HepG2 (cell line): ENCODE results near the gene ZSCAN2. TPM values are rescaled to one million over a fixed set of nuclear protein-coding genes. Genes with fewer than 3 reads are reported as not detected.

Experiments used
- DMAP1 ChIP-seq: IDR thresholded peaks from 2 replicates; pipeline ENCODE4 v1.6.1; 2016
- FOXA1 ChIP-seq, 2 experiments: fragments of 450-650 bp in 1 of 2; sonication (generic) in 1 of 2; formaldehyde crosslinking in 1 of 2; IDR thresholded peaks; 2 replicates each; pipeline versions ENCODE4 v1.4.0 to v1.6.1; 2016 to 2020; ENCODE audit warnings: missing genetic modification reagents in 1 of 2
- HOXD1 ChIP-seq: sonication (generic); formaldehyde crosslinking; IDR thresholded peaks from 2 replicates; pipeline ENCODE4 v1.5.0; 2020; ENCODE audit warnings: missing genetic modification reagents
- KLF11 ChIP-seq: IDR thresholded peaks from 2 replicates; pipeline ENCODE4 v1.6.1; 2016; ENCODE audit warnings: missing compliant biosample characterization
- MXD4 ChIP-seq: IDR thresholded peaks from 2 replicates; pipeline ENCODE4 v1.6.1; 2016; ENCODE audit warnings: mild to moderate bottlenecking, missing biosample characterization, missing genetic modification reagents
- MXI1 ChIP-seq: IDR thresholded peaks from 3 replicates; pipeline ENCODE4 v1.6.1; 2012; ENCODE audit warnings: low read depth, low read length, inconsistent platforms, borderline replicate concordance
- MYNN ChIP-seq: sonication (generic); formaldehyde crosslinking; IDR thresholded peaks from 2 replicates; pipeline ENCODE4 v1.4.0; 2020; ENCODE audit warnings: mild to moderate bottlenecking, low read depth, missing genetic modification reagents
- SIN3A ChIP-seq: IDR thresholded peaks from 2 replicates; pipeline ENCODE4 v1.6.1; 2011; ENCODE audit warnings: low read depth, mild to moderate bottlenecking, control low read depth, low read length, borderline replicate concordance
- SOX13 ChIP-seq, 3 experiments: fragments of 450-650 bp in 1 of 3; sonication (generic) in 1 of 3; formaldehyde crosslinking in 1 of 3; IDR thresholded peaks in 2 of 3; conservative IDR thresholded peaks in 1 of 3; 2 replicates each; pipeline versions ENCODE4 v1.5.0 to v1.6.1; 2016 to 2020; ENCODE audit warnings: antibody characterized with exemption in 1 of 3, mild to moderate bottlenecking in 1 of 3, missing compliant biosample characterization in 1 of 3, missing genetic modification reagents in 1 of 3, moderate library complexity in 1 of 3
- ZNF234 ChIP-seq: sonication (generic); formaldehyde crosslinking; conservative IDR thresholded peaks from 2 replicates; pipeline ENCODE4 v1.5.1; 2020; ENCODE audit warnings: mild to moderate bottlenecking, missing genetic modification reagents
- ZNF253 ChIP-seq: sonication (generic); formaldehyde crosslinking; IDR thresholded peaks from 2 replicates; pipeline ENCODE4 v1.8.0; 2022; ENCODE audit warnings: mild to moderate bottlenecking, missing genetic modification reagents, borderline replicate concordance
- ZNF296 ChIP-seq: sonication (generic); formaldehyde crosslinking; conservative IDR thresholded peaks from 2 replicates; pipeline ENCODE4 v1.5.0; 2020; ENCODE audit warnings: mild to moderate bottlenecking, missing genetic modification reagents
- polyA plus RNA-seq, 8 experiments: library from polyadenylated mRNA; depleted of rRNA in 3 of 8; stranded (reverse) in 7 of 8; unstranded in 1 of 8; fragments of >200 nt; fragmentation: Illumina TruSeq in 4 of 8; extraction: Trizol in 4 of 8; gene quantifications; 2 replicates each; pipeline versions ENCODE4 v1.2.1 to v1.2.3, GENCODE V29; 2011 to 2016; ENCODE audit warnings: low read depth in 4 of 8, missing spikeins in 1 of 8, mixed read lengths in 1 of 8; ENCODE audit not compliant: insufficient read depth in 1 of 8
- total RNA-seq, 5 experiments: library from RNA; depleted of rRNA; stranded (reverse); fragments of >200 nt; fragmentation: Illumina TruSeq; extraction: Trizol; gene quantifications; 2 replicates each; pipeline ENCODE4 v1.2.3, GENCODE V29; 2016; ENCODE audit warnings: low read depth in 1 of 5
- TF ChIP-seq, protein P1 (sequence below): sonication (generic); formaldehyde crosslinking; IDR thresholded peaks from 2 replicates; pipeline ENCODE4 v1.5.1; 2020; ENCODE audit warnings: mild to moderate bottlenecking, missing genetic modification reagents, borderline replicate concordance
- TF ChIP-seq, protein P2 (sequence below): sonication (generic); formaldehyde crosslinking; conservative IDR thresholded peaks from 2 replicates; pipeline ENCODE4 v1.4.0; 2020; ENCODE audit warnings: missing genetic modification reagents
- TF ChIP-seq, protein P3 (sequence below): sonication (generic); formaldehyde crosslinking; IDR thresholded peaks from 2 replicates; pipeline ENCODE4 v1.4.0; 2020; ENCODE audit warnings: missing genetic modification reagents
- TF ChIP-seq, protein P4 (sequence below): sonication (generic); formaldehyde crosslinking; IDR thresholded peaks from 2 replicates; pipeline ENCODE4 v1.4.0; 2020; ENCODE audit warnings: missing genetic modification reagents

The ZSCAN2 gene
- total and polyA plus RNA-seq, 2 of the 13 experiments (the other 11 are each of a cell fraction or from before 2014, with no cell fraction given) = 11.4 to 21.5 TPM

DNA sequence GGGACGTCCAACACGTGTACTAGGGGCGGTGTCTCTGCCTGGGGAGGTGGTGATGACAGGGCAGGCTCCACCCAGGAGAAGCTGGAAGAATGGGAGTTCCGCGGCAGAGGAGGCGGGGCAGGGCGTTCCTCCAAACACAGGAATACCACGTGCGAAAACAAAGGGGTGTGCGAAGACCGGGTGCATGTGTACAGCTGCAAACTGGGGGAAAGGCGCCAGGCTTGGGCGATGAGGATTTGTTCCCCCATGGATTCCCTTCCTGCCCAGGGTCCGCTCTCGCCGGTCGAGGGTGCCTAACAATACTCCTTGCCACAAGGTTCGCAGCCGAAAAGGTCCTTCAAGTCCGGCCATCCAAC, 500 bp upstream of the ZSCAN2 start (continued):
- TF ChIP-seq, protein P1, sequence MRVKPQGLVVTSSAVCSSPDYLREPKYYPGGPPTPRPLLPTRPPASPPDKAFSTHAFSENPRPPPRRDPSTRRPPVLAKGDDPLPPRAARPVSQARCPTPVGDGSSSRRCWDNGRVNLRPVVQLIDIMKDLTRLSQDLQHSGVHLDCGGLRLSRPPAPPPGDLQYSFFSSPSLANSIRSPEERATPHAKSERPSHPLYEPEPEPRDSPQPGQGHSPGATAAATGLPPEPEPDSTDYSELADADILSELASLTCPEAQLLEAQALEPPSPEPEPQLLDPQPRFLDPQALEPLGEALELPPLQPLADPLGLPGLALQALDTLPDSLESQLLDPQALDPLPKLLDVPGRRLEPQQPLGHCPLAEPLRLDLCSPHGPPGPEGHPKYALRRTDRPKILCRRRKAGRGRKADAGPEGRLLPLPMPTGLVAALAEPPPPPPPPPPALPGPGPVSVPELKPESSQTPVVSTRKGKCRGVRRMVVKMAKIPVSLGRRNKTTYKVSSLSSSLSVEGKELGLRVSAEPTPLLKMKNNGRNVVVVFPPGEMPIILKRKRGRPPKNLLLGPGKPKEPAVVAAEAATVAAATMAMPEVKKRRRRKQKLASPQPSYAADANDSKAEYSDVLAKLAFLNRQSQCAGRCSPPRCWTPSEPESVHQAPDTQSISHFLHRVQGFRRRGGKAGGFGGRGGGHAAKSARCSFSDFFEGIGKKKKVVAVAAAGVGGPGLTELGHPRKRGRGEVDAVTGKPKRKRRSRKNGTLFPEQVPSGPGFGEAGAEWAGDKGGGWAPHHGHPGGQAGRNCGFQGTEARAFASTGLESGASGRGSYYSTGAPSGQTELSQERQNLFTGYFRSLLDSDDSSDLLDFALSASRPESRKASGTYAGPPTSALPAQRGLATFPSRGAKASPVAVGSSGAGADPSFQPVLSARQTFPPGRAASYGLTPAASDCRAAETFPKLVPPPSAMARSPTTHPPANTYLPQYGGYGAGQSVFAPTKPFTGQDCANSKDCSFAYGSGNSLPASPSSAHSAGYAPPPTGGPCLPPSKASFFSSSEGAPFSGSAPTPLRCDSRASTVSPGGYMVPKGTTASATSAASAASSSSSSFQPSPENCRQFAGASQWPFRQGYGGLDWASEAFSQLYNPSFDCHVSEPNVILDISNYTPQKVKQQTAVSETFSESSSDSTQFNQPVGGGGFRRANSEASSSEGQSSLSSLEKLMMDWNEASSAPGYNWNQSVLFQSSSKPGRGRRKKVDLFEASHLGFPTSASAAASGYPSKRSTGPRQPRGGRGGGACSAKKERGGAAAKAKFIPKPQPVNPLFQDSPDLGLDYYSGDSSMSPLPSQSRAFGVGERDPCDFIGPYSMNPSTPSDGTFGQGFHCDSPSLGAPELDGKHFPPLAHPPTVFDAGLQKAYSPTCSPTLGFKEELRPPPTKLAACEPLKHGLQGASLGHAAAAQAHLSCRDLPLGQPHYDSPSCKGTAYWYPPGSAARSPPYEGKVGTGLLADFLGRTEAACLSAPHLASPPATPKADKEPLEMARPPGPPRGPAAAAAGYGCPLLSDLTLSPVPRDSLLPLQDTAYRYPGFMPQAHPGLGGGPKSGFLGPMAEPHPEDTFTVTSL = no peak
- TF ChIP-seq HOXD1 (CRISPR knock-in tag) = no peak
- TF ChIP-seq, protein P2, sequence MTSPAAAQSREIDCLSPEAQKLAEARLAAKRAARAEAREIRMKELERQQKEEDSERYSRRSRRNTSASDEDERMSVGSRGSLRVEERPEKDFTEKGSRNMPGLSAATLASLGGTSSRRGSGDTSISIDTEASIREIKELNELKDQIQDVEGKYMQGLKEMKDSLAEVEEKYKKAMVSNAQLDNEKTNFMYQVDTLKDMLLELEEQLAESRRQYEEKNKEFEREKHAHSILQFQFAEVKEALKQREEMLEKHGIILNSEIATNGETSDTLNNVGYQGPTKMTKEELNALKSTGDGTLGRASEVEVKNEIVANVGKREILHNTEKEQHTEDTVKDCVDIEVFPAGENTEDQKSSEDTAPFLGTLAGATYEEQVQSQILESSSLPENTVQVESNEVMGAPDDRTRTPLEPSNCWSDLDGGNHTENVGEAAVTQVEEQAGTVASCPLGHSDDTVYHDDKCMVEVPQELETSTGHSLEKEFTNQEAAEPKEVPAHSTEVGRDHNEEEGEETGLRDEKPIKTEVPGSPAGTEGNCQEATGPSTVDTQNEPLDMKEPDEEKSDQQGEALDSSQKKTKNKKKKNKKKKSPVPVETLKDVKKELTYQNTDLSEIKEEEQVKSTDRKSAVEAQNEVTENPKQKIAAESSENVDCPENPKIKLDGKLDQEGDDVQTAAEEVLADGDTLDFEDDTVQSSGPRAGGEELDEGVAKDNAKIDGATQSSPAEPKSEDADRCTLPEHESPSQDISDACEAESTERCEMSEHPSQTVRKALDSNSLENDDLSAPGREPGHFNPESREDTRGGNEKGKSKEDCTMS = no peak
- 0 out of 2 replicates have a peak, but pooled peaks have one; percentile 44 for TF ChIP-seq ZNF234 (CRISPR knock-in tag)
- TF ChIP-seq MXD4 (CRISPR knock-in tag) = peak; percentile 28; the same call in 1 of the 2 replicates
- peak; percentile 67; the same call in 1 of the 2 replicates for TF ChIP-seq SIN3A
- peak; percentile 92 for TF ChIP-seq MXI1
- TF ChIP-seq, protein P3, sequence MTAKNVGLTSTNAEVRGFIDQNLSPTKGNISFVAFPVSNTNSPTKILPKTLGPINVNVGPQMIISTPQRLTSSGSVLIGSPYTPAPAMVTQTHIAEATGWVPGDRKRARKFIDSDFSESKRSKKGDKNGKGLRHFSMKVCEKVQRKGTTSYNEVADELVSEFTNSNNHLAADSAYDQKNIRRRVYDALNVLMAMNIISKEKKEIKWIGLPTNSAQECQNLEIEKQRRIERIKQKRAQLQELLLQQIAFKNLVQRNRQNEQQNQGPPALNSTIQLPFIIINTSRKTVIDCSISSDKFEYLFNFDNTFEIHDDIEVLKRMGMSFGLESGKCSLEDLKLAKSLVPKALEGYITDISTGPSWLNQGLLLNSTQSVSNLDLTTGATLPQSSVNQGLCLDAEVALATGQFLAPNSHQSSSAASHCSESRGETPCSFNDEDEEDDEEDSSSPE (CRISPR knock-in tag) = peak; percentile 71
- peak; percentile 81; the same call in 1 of the 2 replicates for TF ChIP-seq ZNF253 (CRISPR knock-in tag)
- TF ChIP-seq FOXA1 (IDR thresholded peaks at IDR 0.05) = no peak
- 0 out of 2 replicates have a peak, but pooled peaks have one; percentile 36 for TF ChIP-seq FOXA1 (CRISPR knock-in tag; IDR thresholded peaks at IDR 0.05)
- TF ChIP-seq MYNN (CRISPR knock-in tag) = no peak
- TF ChIP-seq DMAP1 = peak; percentile 20; the same call in 1 of the 2 replicates
- TF ChIP-seq, protein P4, sequence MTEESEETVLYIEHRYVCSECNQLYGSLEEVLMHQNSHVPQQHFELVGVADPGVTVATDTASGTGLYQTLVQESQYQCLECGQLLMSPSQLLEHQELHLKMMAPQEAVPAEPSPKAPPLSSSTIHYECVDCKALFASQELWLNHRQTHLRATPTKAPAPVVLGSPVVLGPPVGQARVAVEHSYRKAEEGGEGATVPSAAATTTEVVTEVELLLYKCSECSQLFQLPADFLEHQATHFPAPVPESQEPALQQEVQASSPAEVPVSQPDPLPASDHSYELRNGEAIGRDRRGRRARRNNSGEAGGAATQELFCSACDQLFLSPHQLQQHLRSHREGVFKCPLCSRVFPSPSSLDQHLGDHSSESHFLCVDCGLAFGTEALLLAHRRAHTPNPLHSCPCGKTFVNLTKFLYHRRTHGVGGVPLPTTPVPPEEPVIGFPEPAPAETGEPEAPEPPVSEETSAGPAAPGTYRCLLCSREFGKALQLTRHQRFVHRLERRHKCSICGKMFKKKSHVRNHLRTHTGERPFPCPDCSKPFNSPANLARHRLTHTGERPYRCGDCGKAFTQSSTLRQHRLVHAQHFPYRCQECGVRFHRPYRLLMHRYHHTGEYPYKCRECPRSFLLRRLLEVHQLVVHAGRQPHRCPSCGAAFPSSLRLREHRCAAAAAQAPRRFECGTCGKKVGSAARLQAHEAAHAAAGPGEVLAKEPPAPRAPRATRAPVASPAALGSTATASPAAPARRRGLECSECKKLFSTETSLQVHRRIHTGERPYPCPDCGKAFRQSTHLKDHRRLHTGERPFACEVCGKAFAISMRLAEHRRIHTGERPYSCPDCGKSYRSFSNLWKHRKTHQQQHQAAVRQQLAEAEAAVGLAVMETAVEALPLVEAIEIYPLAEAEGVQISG (CRISPR knock-in tag) = 0 out of 2 replicates have a peak, but pooled peaks have one; percentile 37
- TF ChIP-seq SOX13 (IDR thresholded peaks at IDR 0.05) = no peak
- peak in 1 of 2 experiments; percentile 69; a peak in 2 of 4 replicates for TF ChIP-seq SOX13 (CRISPR knock-in tag; conservative IDR thresholded peaks at IDR 0.05 in 1 of 2, IDR thresholded peaks at IDR 0.05 in 1 of 2)
- TF ChIP-seq KLF11 (CRISPR knock-in tag) = 0 out of 2 replicates have a peak, but pooled peaks have one; percentile 62
- TF ChIP-seq ZNF296 (CRISPR knock-in tag) = no peak
